Activated CD4-positive, alpha-beta T cell treated with anti-CD3 and anti-CD28 coated beads, Interleukin-2, amount 10 ng/mL, durations not matched to agents 24 days and 14 days (primary cell): ENCODE data around the gene ARSJ. TPM values are rescaled to one million over a fixed set of nuclear protein-coding genes. Genes with fewer than 3 reads are reported as not detected.
"Not testable (repeated sequence)": the region's sequence is repeated elsewhere in the genome, so short reads cannot be mapped to it uniquely, and the experiment has no call there.

Source experiments
- DNase-seq: peaks from one replicate; pipeline ENCODE4 v3.0.0; 2022
- H3K27ac Mint-ChIP-seq: one replicate; pipeline ENCODE4 v1.8.0; 2022; ENCODE audit warnings: mild to moderate bottlenecking, mixed read lengths
- H3K27me3 Mint-ChIP-seq: one replicate; pipeline ENCODE4 v1.8.0; 2022; ENCODE audit warnings: mixed read lengths
- H3K36me3 Mint-ChIP-seq: one replicate; pipeline ENCODE4 v1.8.0; 2022; ENCODE audit warnings: low read depth, mild to moderate bottlenecking, mixed read lengths
- H3K4me1 Mint-ChIP-seq: one replicate; pipeline ENCODE4 v1.8.0; 2021; ENCODE audit warnings: mixed read lengths
- H3K4me3 Mint-ChIP-seq: one replicate; pipeline ENCODE4 v1.8.0; 2022; ENCODE audit warnings: mild to moderate bottlenecking, moderate library complexity, mixed read lengths
- H3K9me3 Mint-ChIP-seq: one replicate; pipeline ENCODE4 v1.8.0; 2021; ENCODE audit warnings: mixed read lengths
- intact Hi-C: fragments of 100-400 bp; cut with micrococcal nuclease; formaldehyde crosslinking; loops from one replicate; pipeline ENCODE4 v1.15.1; 2023
- total RNA-seq: library from RNA; stranded (reverse); gene quantifications from 2 replicates; pipeline ENCODE4 v1.2.3, GENCODE V29; 2022

The ARSJ gene
- total RNA-seq, 1 donor from 2014 or later: not detected

DNA sequence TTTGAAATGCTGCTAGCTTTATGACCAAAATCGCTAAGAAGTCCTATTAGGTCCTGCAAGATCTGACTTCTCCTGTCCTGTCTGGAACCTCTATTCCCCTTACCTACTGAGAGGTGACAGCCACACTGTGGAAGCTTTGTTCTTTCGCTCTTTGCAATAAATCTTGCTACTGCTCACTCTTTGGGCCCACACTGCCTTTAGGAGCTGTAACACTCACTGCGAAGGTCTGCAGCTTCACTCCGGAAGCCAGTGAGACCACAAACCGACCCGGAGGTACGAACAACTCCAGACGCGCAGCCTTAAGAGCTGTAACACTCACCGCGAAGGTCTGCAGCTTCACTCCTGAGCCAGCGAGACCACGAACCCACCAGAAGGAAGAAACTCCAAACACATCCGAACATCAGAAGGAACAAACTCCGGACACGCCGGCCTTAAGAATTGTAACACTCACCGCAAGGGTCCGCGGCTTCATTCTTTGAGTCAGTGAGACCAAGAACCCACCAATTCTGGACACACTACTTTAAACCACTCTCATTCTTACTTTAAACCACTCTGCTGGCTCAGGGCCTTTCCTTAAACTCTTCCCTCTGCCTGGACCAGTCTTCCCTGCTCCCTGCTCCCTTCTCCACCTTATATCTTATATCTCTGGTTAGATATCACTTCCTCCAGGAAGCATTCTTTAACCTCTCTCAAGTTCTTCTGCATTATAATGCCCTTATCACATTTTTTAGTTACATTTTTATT, 25.2 kb upstream of the ARSJ start:
- peak overlapping the region; percentile 1 for H3K4me3 Mint-ChIP-seq
- H3K9me3 Mint-ChIP-seq, H3K36me3 Mint-ChIP-seq, H3K27ac Mint-ChIP-seq, intact Hi-C loops, H3K4me1 Mint-ChIP-seq, H3K27me3 Mint-ChIP-seq: not testable (repeated sequence)
- peak; percentile 57 for DNase-seq

DNA sequence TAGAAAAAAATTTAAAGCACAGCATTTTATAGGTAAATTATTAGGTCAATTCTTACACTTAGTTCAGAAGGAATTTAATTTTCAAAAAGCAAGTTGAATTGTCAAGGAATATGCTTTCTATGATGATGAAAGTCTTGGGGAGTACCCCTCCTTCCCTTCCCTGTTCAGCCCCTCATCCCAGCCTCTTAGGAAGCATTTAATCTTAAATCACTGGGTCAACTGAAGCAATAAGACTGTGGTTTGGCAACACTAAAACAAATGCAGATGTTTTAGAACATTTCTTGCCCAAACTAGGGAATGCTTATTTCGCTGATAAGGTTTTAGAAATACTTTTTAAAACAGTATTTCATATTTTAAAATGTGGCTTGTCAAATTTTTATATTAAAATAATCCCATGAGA, 19.1 kb upstream of the ARSJ start:
- Mint-ChIP-seq H3K4me1 (peaks cover 2% of the 10 kb centered on the region), H3K4me3 (no peak overlapping the region), H3K36me3 (no peaks in the 10 kb centered on the region), H3K27me3 (no peaks in the 10 kb centered on the region), H3K9me3 (peaks cover 3% of the 10 kb centered on the region), H3K27ac (no peak overlapping the region)
- DNase-seq: no peak
- intact Hi-C loops: no loop called here

GRCh38 chr4:113998079-113998478, 18.6 kb upstream of the ARSJ start:
- no peak overlapping the region for H3K4me3 Mint-ChIP-seq
- H3K9me3 Mint-ChIP-seq: peaks cover 3% of the 10 kb centered on the region
- H3K4me1 Mint-ChIP-seq: peaks cover 2% of the 10 kb centered on the region
- no peak for DNase-seq
- H3K27me3 Mint-ChIP-seq: no peaks in the 10 kb centered on the region
- no peak overlapping the region for H3K27ac Mint-ChIP-seq
- intact Hi-C loops: no loop called here
- no peaks in the 10 kb centered on the region for H3K36me3 Mint-ChIP-seq

DNA sequence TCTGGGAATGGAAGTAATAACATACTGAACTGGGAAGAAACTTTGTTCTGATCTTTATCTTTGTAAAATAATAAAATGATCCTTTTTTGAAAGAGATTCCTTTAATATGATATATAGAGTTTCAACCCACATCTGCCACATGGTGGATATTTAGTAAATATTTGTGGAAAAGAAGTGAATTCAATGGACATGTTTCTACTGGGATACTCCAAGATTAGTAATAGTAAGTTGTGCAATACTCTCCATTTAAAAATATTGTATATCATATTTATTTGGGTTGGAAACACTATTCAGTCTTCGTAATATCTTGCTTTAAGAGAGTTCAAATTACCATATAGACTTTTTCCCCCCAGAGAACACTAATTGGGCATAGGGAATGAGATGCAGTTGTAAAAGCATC, 17.8 kb upstream of the ARSJ start:
- intact Hi-C loops: no loop called here
- Mint-ChIP-seq H3K36me3 (no peaks in the 10 kb centered on the region), H3K4me3 (no peak overlapping the region), H3K9me3 (peaks cover 3% of the 10 kb centered on the region), H3K27ac (no peak overlapping the region), H3K4me1 (peaks cover 2% of the 10 kb centered on the region), H3K27me3 (no peaks in the 10 kb centered on the region)
- no peak for DNase-seq

DNA sequence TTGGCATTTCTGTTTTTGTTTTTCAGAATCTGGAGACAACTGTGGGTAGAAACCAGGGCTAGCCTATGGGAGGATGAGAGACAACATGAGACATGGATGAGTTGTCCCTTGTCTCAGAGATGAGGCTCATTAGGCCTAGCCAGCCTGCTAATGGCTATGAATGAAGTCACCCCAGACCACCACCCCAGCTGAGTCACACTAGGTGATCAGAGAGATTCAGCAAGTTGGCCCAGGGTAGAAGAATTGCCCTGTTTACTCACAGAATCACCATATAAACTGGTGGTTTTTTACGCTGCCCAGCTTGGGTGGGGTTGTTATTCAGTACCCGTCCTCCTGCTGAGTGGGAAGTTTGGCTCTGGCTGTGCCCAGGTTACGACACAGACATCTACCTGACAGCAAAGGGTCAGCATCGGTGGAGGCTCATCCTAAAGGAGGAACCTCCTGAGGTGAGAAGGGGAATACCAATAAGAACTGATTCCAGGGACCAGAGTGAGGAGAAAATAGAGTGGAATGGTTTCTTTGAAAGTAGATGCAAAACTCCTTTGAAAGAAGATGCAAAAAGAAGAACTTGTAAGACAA, 17.2 kb upstream of the ARSJ start:
- intact Hi-C loops: no loop called here
- Mint-ChIP-seq H3K4me1 (peaks cover 2% of the 10 kb centered on the region), H3K36me3 (no peaks in the 10 kb centered on the region), H3K9me3 (peaks cover 3% of the 10 kb centered on the region), H3K27ac (no peak overlapping the region), H3K4me3 (no peak overlapping the region), H3K27me3 (no peaks in the 10 kb centered on the region)
- no peak for DNase-seq

DNA sequence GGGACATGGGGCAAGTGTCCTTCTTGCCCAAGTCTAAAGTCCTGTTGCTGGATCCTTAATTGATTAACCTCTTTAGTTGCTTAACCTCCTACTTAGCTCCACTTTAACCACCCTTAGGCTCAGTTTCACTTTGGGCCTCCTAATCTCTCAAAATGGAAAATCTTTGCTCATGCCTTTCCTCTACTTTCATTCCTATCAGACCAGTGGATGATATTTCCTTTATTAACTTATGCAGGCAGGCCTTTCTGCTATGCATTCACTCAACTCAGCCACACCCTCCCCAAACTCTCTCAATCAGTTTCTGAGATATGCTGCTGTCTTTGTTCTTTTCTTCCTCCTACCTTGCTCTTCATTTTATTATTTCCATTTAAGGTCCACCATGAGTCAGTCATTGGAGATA, 14.4 kb upstream of the ARSJ start:
- Mint-ChIP-seq H3K4me1 (peaks cover 2% of the 10 kb centered on the region), H3K27ac (no peak overlapping the region), H3K27me3 (peaks cover under 1% of the 10 kb centered on the region), H3K9me3 (peaks cover 6% of the 10 kb centered on the region), H3K36me3 (no peaks in the 10 kb centered on the region), H3K4me3 (no peak overlapping the region)
- no peak for DNase-seq
- intact Hi-C loops: no loop called here

DNA sequence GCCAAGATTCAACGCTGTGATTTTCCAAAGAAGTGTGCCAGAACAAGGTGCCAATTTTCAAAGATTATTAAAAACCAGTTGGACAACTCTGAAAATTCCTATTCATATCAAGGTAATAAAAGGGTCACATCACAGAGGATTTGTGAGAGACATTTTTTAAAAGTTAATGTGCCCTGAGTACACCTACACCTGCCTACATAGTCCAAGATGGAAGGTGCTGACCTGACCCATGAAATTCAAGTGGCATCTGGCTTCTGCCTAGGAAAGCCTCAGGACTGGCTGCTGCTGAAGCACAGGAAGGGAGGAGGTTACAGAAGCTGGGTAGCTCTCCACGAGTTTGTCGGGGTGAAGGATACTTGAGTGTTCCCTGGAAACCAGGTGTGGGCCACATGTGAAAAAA, 11.4 kb upstream of the ARSJ start:
- Mint-ChIP-seq H3K4me3 (no peak overlapping the region), H3K36me3 (no peaks in the 10 kb centered on the region), H3K4me1 (peaks cover 2% of the 10 kb centered on the region), H3K27me3 (peaks cover 5% of the 10 kb centered on the region), H3K9me3 (peaks cover 10% of the 10 kb centered on the region), H3K27ac (no peak overlapping the region)
- DNase-seq: no peak
- intact Hi-C loops: no loop called here

- Mint-ChIP-seq H3K27me3 (peaks cover 5% of the 10 kb centered on the region), H3K27ac (no peak overlapping the region), H3K36me3 (no peaks in the 10 kb centered on the region), H3K4me3 (no peak overlapping the region), H3K4me1 (no peaks in the 10 kb centered on the region), H3K9me3 (peaks cover 15% of the 10 kb centered on the region)
- no peak for DNase-seq
- intact Hi-C loops: no loop called here
Measured at GRCh38 chr4:113987382-113987941, 8.0 kb upstream of the ARSJ start.

DNA sequence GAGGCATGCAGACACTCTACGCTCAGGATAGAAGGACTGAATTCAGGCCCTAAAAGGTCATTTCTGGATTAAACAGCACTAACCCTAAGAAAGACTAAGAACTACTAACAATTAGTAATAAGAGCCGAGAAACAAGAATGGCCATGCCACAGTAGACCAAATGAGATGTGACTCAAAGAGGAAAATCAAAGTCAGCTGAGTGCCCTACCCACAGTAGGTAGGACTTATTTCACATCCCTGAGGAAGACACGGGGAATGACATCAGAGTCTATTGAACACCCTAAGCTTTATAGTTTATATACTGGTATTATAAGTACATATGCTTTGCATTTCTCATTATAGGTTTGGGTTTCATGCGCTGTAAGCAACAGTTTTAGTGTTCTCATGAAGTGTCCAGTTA, 2.7 kb upstream of the ARSJ start:
- H3K4me3 Mint-ChIP-seq: no peak overlapping the region
- H3K27me3 Mint-ChIP-seq: peaks cover 42% of the 10 kb centered on the region

GRCh38 chr4:113981591-113981990, 2.1 kb upstream of the ARSJ start:
- peaks cover 8% of the 10 kb centered on the region for H3K9me3 Mint-ChIP-seq
- H3K36me3 Mint-ChIP-seq: no peaks in the 10 kb centered on the region
- DNase-seq: no peak
- peaks cover 44% of the 10 kb centered on the region for H3K27me3 Mint-ChIP-seq
- no peak overlapping the region for H3K4me3 Mint-ChIP-seq
- intact Hi-C loops: no loop called here
- H3K4me1 Mint-ChIP-seq: peaks cover 7% of the 10 kb centered on the region
- H3K27ac Mint-ChIP-seq: no peak overlapping the region

More for the DNA sequence above, 2.7 kb upstream of the ARSJ start:
- intact Hi-C loops: no loop called here
- Mint-ChIP-seq H3K36me3 (no peaks in the 10 kb centered on the region), H3K27ac (no peak overlapping the region), H3K4me1 (peaks cover 7% of the 10 kb centered on the region), H3K9me3 (peaks cover 8% of the 10 kb centered on the region)
- DNase-seq: no peak

- peak overlapping the region; percentile 66 for H3K4me3 Mint-ChIP-seq
- peaks cover 7% of the 10 kb centered on the region for H3K4me1 Mint-ChIP-seq
- H3K27me3 Mint-ChIP-seq: peaks cover 51% of the 10 kb centered on the region
- no peak overlapping the region for H3K27ac Mint-ChIP-seq
- intact Hi-C loops: no loop called here
- H3K9me3 Mint-ChIP-seq: peaks cover 5% of the 10 kb centered on the region
- no peak for DNase-seq
- no peaks in the 10 kb centered on the region for H3K36me3 Mint-ChIP-seq
Measured at GRCh38 chr4:113979905-113980615, 613 bp upstream of the ARSJ start.

- H3K4me1 Mint-ChIP-seq: peaks cover 7% of the 10 kb centered on the region
- DNase-seq: no peak
- peaks cover 1% of the 10 kb centered on the region for H3K9me3 Mint-ChIP-seq
- H3K36me3 Mint-ChIP-seq: no peaks in the 10 kb centered on the region
- H3K4me3 Mint-ChIP-seq: peak overlapping the region; percentile 66
- no peak overlapping the region for H3K27ac Mint-ChIP-seq
- intact Hi-C loops: no loop called here
- peaks cover 61% of the 10 kb centered on the region for H3K27me3 Mint-ChIP-seq
Measured at GRCh38 chr4:113978561-113979147, 793 bp downstream of the ARSJ start.

DNA sequence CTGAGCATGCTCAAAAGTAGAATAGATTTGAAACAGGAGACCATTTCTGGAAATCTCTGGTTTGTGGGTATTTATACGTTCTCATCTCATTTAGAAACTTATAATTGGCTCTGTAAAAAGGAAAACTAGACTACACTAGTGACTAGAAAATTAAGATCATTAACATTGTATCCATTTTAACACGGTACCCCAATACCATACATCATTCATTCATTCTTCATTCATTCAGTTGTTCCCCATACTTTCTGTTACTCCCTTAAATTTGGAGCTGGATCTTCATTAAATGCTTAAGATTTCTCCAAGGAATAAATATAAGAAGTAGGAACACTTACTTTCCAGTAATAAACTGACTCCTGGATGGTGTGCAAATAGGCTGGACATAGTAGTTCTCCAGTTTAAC, 1.3 kb downstream of the ARSJ start:
- intact Hi-C loops: no loop called here
- Mint-ChIP-seq H3K27me3 (peaks cover 63% of the 10 kb centered on the region), H3K4me1 (peaks cover 7% of the 10 kb centered on the region), H3K36me3 (no peaks in the 10 kb centered on the region), H3K9me3 (peaks cover 6% of the 10 kb centered on the region), H3K27ac (no peak overlapping the region), H3K4me3 (no peak overlapping the region)
- DNase-seq: no peak

DNA sequence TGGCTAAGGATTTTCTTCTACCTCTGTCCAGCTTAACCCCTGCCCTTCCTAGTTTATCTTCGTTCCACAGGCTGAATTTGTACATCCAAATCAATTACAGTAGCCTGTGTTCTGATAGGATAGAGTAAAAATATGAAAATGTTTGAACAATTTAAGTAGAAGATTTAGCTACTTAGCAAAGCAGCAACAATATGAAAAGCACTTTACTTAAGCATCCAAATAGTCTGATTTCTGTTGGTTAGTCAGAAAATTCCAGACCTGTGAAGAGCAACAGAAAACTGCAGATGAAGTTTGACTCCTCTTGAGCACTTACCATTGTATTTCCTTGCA, 2.0 kb downstream of the ARSJ start:
- Mint-ChIP-seq H3K9me3 (peaks cover 10% of the 10 kb centered on the region), H3K27me3 (peaks cover 63% of the 10 kb centered on the region), H3K27ac (no peak overlapping the region), H3K36me3 (no peaks in the 10 kb centered on the region), H3K4me1 (peaks cover 7% of the 10 kb centered on the region), H3K4me3 (no peak overlapping the region)
- intact Hi-C loops: no loop called here
- no peak for DNase-seq
